IPS DF 6.9 (cell line): ENCODE measurements around the gene PRKAG2.
A peak's percentile ranks its signal among the peaks of the same experiment; 100 is the strongest.

Experiments used
- DNase-seq: peaks from one replicate; pipeline ENCODE4 v3.0.0-alpha.2; 2013; ENCODE audit warnings: low read depth, low spot score
- H3K27ac ChIP-seq: one replicate; pipeline ENCODE4 v1.5.1; 2013; ENCODE audit warnings: low read length, control low read depth
- H3K27me3 ChIP-seq: 2 replicates; pipeline ENCODE4 v1.6.1; 2013; ENCODE audit warnings: mild to moderate bottlenecking, low read length; ENCODE audit not compliant: control insufficient read depth, insufficient read depth
- H3K36me3 ChIP-seq: 2 replicates; pipeline ENCODE4 v1.6.1; 2013; ENCODE audit warnings: low read length; ENCODE audit not compliant: control insufficient read depth, insufficient read depth
- H3K4me1 ChIP-seq: 2 replicates; pipeline ENCODE4 v1.6.1; 2013; ENCODE audit warnings: low read length; ENCODE audit not compliant: control insufficient read depth, insufficient read depth
- H3K4me3 ChIP-seq: 2 replicates; pipeline ENCODE4 v1.5.1; 2013; ENCODE audit warnings: mild to moderate bottlenecking, low read length
- H3K9me3 ChIP-seq: 2 replicates; pipeline ENCODE4 v1.6.1; 2013; ENCODE audit warnings: low read length, inconsistent platforms; ENCODE audit not compliant: control insufficient read depth, insufficient read depth
- WGBS: extraction: QIAGEN DNeasy Blood & Tissue Kit; methylation state at CpG from one replicate; pipeline ENCODE4 v1.1.7; 2013; ENCODE audit warnings: mixed read lengths, missing lambda C conversion rate; ENCODE audit not compliant: insufficient read length, insufficient coverage; 5-methylcytosine and 5-hydroxymethylcytosine counted together

The PRKAG2 gene

DNA sequence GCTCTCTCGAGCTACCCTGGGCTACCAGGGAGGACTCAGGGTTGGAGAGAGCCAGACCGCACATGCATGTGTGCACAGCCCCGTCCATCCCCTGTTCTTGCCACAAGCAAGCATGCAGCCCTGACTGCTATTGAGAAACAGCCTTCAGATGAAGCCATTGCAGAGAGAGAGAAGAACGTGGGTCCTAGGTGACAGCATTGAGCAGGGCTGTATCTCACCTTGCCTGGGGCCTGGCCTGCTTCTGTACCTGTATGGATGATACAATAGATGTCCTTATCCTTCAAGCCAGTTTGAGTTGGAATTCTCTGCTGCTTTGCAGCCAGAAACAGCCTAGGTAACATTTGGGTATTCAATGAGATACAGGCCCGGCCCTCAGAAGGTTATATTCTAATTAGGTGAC is 229.9 kb downstream of the PRKAG2 start:
- no peak overlapping the region for H3K4me3 ChIP-seq
- no peaks in the 10 kb centered on the region for H3K27me3 ChIP-seq
- no peak for DNase-seq
- no peaks in the 10 kb centered on the region for H3K36me3 ChIP-seq
- H3K27ac ChIP-seq = no peak overlapping the region
- WGBS = no CpG with 5 or more reads among the region's 5 CpGs
- no peaks in the 10 kb centered on the region for H3K9me3 ChIP-seq
- no peaks in the 10 kb centered on the region for H3K4me1 ChIP-seq

DNA sequence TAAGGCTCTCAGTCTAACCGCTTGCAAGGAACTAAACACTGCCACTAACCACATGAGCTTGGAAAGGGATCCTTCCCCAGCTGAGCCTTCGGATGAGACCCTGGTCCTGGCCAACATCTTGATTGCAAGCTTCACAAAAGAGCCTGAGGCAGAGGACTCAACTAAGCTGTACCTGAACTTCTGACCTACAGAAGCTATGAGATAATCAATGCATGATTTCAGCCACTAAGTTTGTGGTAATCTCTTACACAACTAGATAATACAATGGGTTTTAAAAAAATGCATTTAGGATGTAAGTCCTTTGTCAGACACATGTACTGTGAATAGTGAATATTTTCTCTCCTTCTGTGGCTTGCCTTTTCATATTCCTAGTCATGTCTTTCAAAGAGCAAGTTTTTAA is 231.6 kb downstream of the PRKAG2 start:
- no peaks in the 10 kb centered on the region for H3K27me3 ChIP-seq

DNA sequence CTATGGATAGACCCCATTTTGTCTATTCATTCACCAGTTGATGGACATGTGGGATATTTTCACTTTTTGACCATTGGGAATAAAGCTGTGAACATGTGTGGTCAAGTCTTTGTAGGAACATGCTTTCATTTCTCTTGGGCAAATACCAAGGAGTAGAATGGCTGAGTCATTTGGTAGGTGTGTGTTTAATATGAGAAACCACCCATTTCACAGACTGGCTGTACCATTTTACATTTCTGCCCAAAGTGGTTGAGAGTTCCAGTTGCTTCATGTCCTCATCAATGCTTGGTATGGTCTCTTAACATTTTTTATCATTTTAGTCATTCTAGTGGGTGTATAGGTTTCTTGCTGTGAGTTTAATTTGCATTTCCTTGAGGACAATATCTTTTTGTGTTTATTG is 232.4 kb downstream of the PRKAG2 start:
- no peak for DNase-seq
- H3K4me1 ChIP-seq = no peaks in the 10 kb centered on the region
- H3K4me3 ChIP-seq = no peak overlapping the region
- H3K36me3 ChIP-seq = no peaks in the 10 kb centered on the region
- H3K27ac ChIP-seq = no peak overlapping the region
- no peaks in the 10 kb centered on the region for H3K27me3 ChIP-seq
- no peaks in the 10 kb centered on the region for H3K9me3 ChIP-seq

More for the DNA sequence above, 231.6 kb downstream of the PRKAG2 start:
- WGBS = no CpG with 5 or more reads among the region's 2 CpGs
- H3K4me3 ChIP-seq = no peak overlapping the region
- no peaks in the 10 kb centered on the region for H3K9me3 ChIP-seq
- no peaks in the 10 kb centered on the region for H3K36me3 ChIP-seq
- H3K4me1 ChIP-seq = no peaks in the 10 kb centered on the region
- no peak for DNase-seq
- no peak overlapping the region for H3K27ac ChIP-seq

DNA sequence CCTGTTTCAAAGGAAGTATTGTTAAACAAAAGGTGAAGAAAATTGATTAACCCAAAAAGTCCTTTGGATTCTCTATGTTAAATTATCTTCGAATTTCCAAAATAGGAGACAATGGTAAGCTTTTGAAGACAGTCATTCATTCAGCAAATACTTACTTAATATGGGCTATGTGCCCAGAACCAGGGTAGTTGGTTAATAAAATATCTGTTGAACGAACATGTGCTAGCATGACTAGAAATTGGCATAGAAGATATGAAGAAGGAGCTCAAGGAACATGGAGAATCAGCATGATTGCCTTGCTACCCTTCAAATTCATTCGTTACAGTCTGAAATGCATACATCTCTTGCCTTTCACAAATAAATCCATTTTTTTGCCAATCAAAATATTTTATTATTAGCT is 234.2 kb downstream of the PRKAG2 start:
- H3K9me3 ChIP-seq = no peaks in the 10 kb centered on the region
- no peak overlapping the region for H3K4me3 ChIP-seq
- no peaks in the 10 kb centered on the region for H3K27me3 ChIP-seq
- DNase-seq = no peak
- H3K27ac ChIP-seq = no peak overlapping the region
- WGBS = no CpG with 5 or more reads among the region's 3 CpGs
- H3K36me3 ChIP-seq = no peaks in the 10 kb centered on the region
- H3K4me1 ChIP-seq = no peaks in the 10 kb centered on the region

DNA sequence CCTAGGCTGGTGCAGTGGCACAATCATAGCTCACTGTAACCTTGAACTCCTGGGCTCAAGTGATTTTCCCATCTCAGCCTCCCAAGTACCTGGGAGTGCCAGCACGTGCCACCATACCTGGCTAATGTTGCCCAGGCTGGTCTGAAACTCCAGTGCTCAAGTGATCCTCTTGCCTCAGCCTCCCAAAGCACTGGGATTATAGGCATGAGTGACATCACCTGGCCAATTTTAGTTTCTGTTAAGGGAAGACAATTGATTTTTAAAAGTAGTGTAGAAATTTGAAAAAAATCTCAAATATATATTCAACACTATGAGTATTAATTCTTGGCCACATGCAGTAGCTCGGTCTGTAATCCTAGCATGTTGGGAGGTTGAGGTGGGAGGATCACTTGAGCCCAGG is 235.3 kb downstream of the PRKAG2 start:
- Histone ChIP-seq H3K27me3 (no peaks in the 10 kb centered on the region), H3K27ac (no peak overlapping the region), H3K36me3 (no peaks in the 10 kb centered on the region), H3K9me3 (no peaks in the 10 kb centered on the region), H3K4me3 (no peak overlapping the region), H3K4me1 (no peaks in the 10 kb centered on the region)
- DNase-seq = no peak
- WGBS = no CpG with 5 or more reads among the region's 2 CpGs

DNA sequence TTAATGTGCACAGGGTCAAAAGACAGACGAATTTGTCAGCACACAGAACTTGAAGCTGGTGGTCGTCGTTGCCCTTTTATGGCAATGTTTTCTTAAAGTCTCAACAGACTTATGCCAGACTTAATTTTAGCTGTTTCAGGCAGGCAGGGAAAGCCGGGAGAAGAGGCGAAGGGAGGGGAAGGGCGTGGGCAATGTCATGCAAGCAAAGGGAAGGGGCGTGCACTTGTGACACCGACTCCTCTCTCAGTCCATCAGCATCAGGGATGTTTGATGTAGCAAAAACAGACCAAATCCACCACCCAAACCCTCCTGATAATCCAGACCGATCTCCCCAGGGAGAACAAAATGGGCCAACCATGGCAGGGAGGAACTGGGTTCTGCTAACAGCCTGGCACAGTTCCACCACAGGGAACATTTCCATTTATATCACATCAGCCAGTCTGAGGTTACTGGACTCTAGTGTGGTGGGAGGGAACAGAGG is 239.1 kb downstream of the PRKAG2 start:
- WGBS = no CpG with 5 or more reads among the region's 9 CpGs
- Histone ChIP-seq H3K27ac (no peak overlapping the region), H3K27me3 (no peaks in the 10 kb centered on the region)

DNA sequence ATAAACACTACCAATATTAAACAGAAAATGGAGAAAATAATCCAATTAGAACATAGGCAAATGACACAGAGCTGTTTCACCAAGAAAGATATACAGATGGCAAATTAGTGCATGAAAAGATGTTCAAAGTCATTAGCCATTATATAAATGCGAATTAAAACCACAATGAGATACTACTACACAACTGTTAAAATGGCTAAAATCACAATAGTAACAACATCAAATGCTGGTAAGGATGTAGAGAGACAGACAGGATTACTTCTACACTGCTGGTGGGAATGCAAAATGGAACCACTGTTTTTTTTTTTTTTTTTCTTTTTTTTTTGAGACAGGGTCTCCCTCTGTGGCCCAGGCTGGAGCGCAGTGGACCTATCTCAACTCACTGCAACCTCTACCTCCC is 242.3 kb downstream of the PRKAG2 start:
- Histone ChIP-seq H3K9me3 (no peaks in the 10 kb centered on the region), H3K4me1 (no peaks in the 10 kb centered on the region), H3K27ac (no peak overlapping the region), H3K27me3 (no peaks in the 10 kb centered on the region; the same call in 1 of the 2 replicates), H3K4me3 (no peak overlapping the region), H3K36me3 (no peaks in the 10 kb centered on the region)
- WGBS = no CpG with 5 or more reads among the region's 2 CpGs
- no peak for DNase-seq

More for the DNA sequence above, 239.1 kb downstream of the PRKAG2 start:
- Histone ChIP-seq H3K36me3 (no peaks in the 10 kb centered on the region), H3K4me1 (no peaks in the 10 kb centered on the region), H3K9me3 (no peaks in the 10 kb centered on the region), H3K4me3 (no peak overlapping the region)
- no peak for DNase-seq

DNA sequence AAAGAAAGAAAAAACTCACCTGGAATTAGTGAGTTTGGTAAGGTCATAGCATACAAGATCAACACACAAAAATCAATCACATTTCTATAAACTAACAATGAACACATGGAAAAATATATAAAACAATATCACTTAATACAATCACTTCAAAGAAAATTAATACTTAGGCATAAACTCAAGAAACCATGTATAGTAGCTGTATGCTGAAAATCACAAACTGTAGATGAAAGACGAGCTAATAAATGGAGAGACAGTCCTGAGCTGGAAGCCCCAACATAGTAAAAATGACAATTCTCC is 243.5 kb downstream of the PRKAG2 start:
- no peak overlapping the region for H3K27ac ChIP-seq
- H3K4me1 ChIP-seq = 0 out of 2 replicates have a peak, but pooled peaks cover 3% of the 10 kb centered on the region
- H3K27me3 ChIP-seq = no peaks in the 10 kb centered on the region; the same call in 1 of the 2 replicates
- no peak overlapping the region for H3K4me3 ChIP-seq
- WGBS = no CpG with 5 or more reads among the region's 1 CpG
- no peaks in the 10 kb centered on the region for H3K36me3 ChIP-seq
- no peaks in the 10 kb centered on the region for H3K9me3 ChIP-seq
- DNase-seq = no peak

DNA sequence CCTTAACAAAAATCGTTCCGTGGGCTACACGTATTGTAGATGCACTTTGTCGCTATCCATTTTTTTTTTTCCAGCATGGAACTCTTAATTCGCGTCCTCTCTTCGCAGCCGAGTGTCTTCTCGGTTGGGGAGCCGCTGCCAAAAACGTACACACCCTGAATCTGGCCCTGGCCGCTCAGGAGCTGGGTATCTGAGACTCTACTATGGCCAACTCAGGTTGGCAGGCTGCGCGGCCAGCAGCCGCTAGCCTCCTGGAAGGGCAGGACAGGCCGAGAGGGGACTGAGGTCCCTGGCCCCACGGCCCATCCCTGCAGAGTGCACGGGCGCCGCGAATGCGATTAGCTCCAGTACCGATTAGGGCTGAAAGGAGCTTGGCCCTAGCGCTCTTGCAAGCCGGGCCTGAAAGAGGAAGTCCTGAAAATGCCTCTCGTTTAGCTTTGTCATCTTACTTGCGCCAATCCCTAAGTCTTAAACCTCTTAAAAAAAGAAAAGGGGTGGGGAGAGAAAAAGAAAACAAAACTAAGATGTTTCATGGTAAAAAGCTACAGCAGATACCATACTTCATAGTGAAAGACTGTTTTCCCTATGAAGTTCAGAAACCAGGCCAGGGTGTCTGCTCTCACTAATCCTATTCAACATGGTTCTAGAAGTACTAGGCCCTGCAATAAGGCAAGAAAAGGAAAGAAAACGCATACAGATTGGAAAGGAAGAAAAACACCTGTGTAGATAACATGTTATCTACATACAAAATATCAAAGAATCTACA is 244.0 kb downstream of the PRKAG2 start:
- Histone ChIP-seq H3K4me3 (peak overlapping the region; percentile 71; the same call in 1 of the 2 replicates), H3K36me3 (no peaks in the 10 kb centered on the region), H3K27me3 (no peaks in the 10 kb centered on the region; the same call in 1 of the 2 replicates), H3K27ac (no peak overlapping the region), H3K9me3 (no peaks in the 10 kb centered on the region), H3K4me1 (0 out of 2 replicates have a peak, but pooled peaks cover 3% of the 10 kb centered on the region)
- WGBS = no CpG with 5 or more reads among the region's 28 CpGs
- no peak for DNase-seq

DNA sequence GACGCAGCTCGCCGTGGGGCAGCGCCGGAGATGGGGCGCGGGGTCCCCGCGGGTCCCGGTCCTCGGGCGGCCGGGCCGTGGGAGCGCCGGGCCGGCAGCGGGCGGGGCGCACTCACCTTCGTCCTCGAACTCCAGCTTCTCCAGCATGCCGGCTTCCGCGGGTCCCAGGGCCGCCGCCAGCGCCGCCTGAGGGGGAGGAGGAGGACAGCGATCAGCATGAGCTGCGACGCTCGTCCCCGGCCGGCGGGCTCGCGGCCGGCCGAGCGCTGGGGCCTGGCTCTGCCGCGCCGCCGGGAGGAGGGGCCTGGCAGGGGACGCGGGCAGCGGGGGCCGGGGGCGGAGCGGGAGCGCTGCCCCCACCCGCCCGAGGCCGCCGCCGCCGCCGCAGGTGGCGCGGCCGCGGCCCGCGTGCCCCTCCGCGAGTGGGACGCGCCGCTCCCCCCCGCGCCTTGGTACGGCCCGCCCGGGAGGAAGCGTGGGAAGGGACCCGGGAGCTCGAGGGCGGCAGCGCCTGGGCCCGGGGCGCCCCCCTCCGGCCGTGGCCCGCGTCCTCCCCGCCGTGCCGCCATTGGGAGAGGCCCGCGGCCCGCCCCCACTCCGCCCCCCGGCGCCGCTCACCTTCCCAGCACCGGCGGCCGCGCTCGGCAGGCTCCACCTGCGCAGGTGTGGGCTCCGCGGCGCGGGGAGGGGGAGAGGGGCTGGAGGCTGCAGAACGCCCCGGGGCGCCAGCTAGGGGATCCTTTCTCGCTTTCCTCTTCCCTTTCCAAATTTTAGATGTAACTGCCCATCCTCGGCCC is 244.8 kb downstream of the PRKAG2 start:
- no peak overlapping the region for H3K27ac ChIP-seq
- H3K4me1 ChIP-seq = 0 out of 2 replicates have a peak, but pooled peaks cover 3% of the 10 kb centered on the region
- no peaks in the 10 kb centered on the region; the same call in 1 of the 2 replicates for H3K27me3 ChIP-seq
- H3K9me3 ChIP-seq = no peaks in the 10 kb centered on the region
- H3K4me3 ChIP-seq = peak overlapping the region; percentile 71; the same call in 1 of the 2 replicates
- no peaks in the 10 kb centered on the region for H3K36me3 ChIP-seq
- WGBS = no CpG with 5 or more reads among the region's 111 CpGs
- no peak for DNase-seq
